Astrocyte (in vitro differentiated cells and primary cell): Measurements from ENCODE around the gene RRBP1. TPM values are rescaled to one million over a fixed set of nuclear protein-coding genes. Genes with fewer than 3 reads are reported as not detected.

Experiments used
- DNase-seq: peaks from one replicate; pipeline ENCODE4 v3.0.0-alpha.2; 2010; ENCODE audit warnings: low read depth
- FAIRE-seq: peaks from 2 replicates; lab custom pipeline; 2011; peaks lifted over from hg19 to GRCh38; lab: Jason Lieb, UNC
- H2AFZ ChIP-seq: 2 replicates; pipeline ENCODE4 v1.6.0; 2012; ENCODE audit warnings: low read depth, low read length, inconsistent platforms
- H3K27ac ChIP-seq: 2 replicates; pipeline ENCODE4 v1.5.1; 2011; ENCODE audit warnings: low read depth, low read length, inconsistent platforms
- H3K27me3 ChIP-seq: 2 replicates; pipeline ENCODE4 v1.6.0; 2011; ENCODE audit warnings: low read length, inconsistent platforms; ENCODE audit not compliant: insufficient read depth
- H3K36me3 ChIP-seq: 2 replicates; pipeline ENCODE4 v1.5.1; 2011; ENCODE audit warnings: low read length, inconsistent platforms; ENCODE audit not compliant: insufficient read depth
- H3K4me1 ChIP-seq: 2 replicates; pipeline ENCODE4 v1.5.1; 2011; ENCODE audit warnings: low read length, inconsistent platforms; ENCODE audit not compliant: insufficient read depth
- H3K4me2 ChIP-seq: 2 replicates; pipeline ENCODE4 v1.6.0; 2012; ENCODE audit warnings: low read length, inconsistent platforms
- H3K4me3 ChIP-seq: 2 replicates; pipeline ENCODE4 v1.5.1; 2011; ENCODE audit warnings: low read depth, mild to moderate bottlenecking, low read length, inconsistent platforms; ENCODE audit not compliant: insufficient read depth
- H3K79me2 ChIP-seq: 2 replicates; pipeline ENCODE4 v1.6.0; 2012; ENCODE audit warnings: mild to moderate bottlenecking, low read length, inconsistent platforms; ENCODE audit not compliant: insufficient read depth
- H3K9ac ChIP-seq: 2 replicates; pipeline ENCODE4 v1.6.0; 2012; ENCODE audit warnings: mild to moderate bottlenecking, low read length, inconsistent platforms
- H3K9me3 ChIP-seq: 2 replicates; pipeline ENCODE4 v1.5.1; 2012; ENCODE audit warnings: low read depth, mild to moderate bottlenecking, low read length, inconsistent platforms; ENCODE audit not compliant: insufficient read depth
- H4K20me1 ChIP-seq: 2 replicates; pipeline ENCODE4 v1.6.0; 2012; ENCODE audit warnings: low read length, inconsistent platforms; ENCODE audit not compliant: insufficient read depth
- H3K27ac Mint-ChIP-seq: one replicate; pipeline ENCODE4 v1.8.0; 2021; ENCODE audit warnings: mild to moderate bottlenecking, mixed read lengths; ENCODE audit not compliant: unreplicated experiment
- H3K27me3 Mint-ChIP-seq: one replicate; pipeline ENCODE4 v1.8.0; 2021; ENCODE audit warnings: low read depth, mixed read lengths; ENCODE audit not compliant: unreplicated experiment
- H3K36me3 Mint-ChIP-seq: one replicate; pipeline ENCODE4 v1.8.0; 2021; ENCODE audit warnings: low read depth, mixed read lengths; ENCODE audit not compliant: unreplicated experiment
- H3K4me1 Mint-ChIP-seq: one replicate; pipeline ENCODE4 v1.8.0; 2021; ENCODE audit warnings: low read depth, mixed read lengths; ENCODE audit not compliant: unreplicated experiment
- H3K4me3 Mint-ChIP-seq: one replicate; pipeline ENCODE4 v1.8.0; 2021; ENCODE audit warnings: mild to moderate bottlenecking, moderate library complexity, mixed read lengths; ENCODE audit not compliant: unreplicated experiment
- H3K9me3 Mint-ChIP-seq: one replicate; pipeline ENCODE4 v1.8.0; 2021; ENCODE audit warnings: mild to moderate bottlenecking, mixed read lengths; ENCODE audit not compliant: unreplicated experiment
- EZH2 ChIP-seq: IDR thresholded peaks from 2 replicates; pipeline ENCODE4 v1.6.1; 2012; ENCODE audit warnings: mild to moderate bottlenecking, low read length, inconsistent platforms; ENCODE audit not compliant: insufficient read depth
- total RNA-seq: library from RNA; stranded (reverse); gene quantifications from 2 replicates; pipeline ENCODE4 v1.2.1, GENCODE V29; 2021
- TF ChIP-seq, protein P1 (sequence below): IDR thresholded peaks from 2 replicates; pipeline ENCODE4 v1.5.1; 2011; ENCODE audit warnings: low read depth, mild to moderate bottlenecking, inconsistent platforms, low read length, moderate library complexity; ENCODE audit not compliant: insufficient read depth

Gene RRBP1
- total RNA-seq, 1 donor from 2014 or later: 347 TPM

GRCh38 chr20:17685168-17685567, 3.1 kb upstream of the RRBP1 start:
- Histone ChIP-seq H3K36me3 (no peaks in the 10 kb centered on the region), H3K27ac (no peak overlapping the region), H4K20me1 (peaks cover 8% of the 10 kb centered on the region), H3K4me3 (no peak overlapping the region), H3K4me2 (no peak overlapping the region), H3K27me3 (peaks cover 32% of the 10 kb centered on the region), H3K4me1 (peaks cover 10% of the 10 kb centered on the region), H3K79me2 (peaks cover 11% of the 10 kb centered on the region), H3K9me3 (peaks cover 10% of the 10 kb centered on the region), H3K9ac (no peak overlapping the region), H2AFZ (no peak overlapping the region)
- Mint-ChIP-seq H3K27me3 (peaks cover 29% of the 10 kb centered on the region), H3K4me3 (no peak overlapping the region), H3K36me3 (no peaks in the 10 kb centered on the region), H3K4me1 (peaks cover 7% of the 10 kb centered on the region), H3K27ac (no peak overlapping the region), H3K9me3 (peaks cover 12% of the 10 kb centered on the region)
- DNase-seq (no peak), FAIRE-seq (no peak)
- TF ChIP-seq, protein P1, sequence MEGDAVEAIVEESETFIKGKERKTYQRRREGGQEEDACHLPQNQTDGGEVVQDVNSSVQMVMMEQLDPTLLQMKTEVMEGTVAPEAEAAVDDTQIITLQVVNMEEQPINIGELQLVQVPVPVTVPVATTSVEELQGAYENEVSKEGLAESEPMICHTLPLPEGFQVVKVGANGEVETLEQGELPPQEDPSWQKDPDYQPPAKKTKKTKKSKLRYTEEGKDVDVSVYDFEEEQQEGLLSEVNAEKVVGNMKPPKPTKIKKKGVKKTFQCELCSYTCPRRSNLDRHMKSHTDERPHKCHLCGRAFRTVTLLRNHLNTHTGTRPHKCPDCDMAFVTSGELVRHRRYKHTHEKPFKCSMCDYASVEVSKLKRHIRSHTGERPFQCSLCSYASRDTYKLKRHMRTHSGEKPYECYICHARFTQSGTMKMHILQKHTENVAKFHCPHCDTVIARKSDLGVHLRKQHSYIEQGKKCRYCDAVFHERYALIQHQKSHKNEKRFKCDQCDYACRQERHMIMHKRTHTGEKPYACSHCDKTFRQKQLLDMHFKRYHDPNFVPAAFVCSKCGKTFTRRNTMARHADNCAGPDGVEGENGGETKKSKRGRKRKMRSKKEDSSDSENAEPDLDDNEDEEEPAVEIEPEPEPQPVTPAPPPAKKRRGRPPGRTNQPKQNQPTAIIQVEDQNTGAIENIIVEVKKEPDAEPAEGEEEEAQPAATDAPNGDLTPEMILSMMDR: no peak
- TF ChIP-seq EZH2: no peak

- H3K4me2 ChIP-seq: no peak overlapping the region
- H3K36me3 ChIP-seq: peaks cover 4% of the 10 kb centered on the region
- DNase-seq (no peak), FAIRE-seq (no peak)
- no peak overlapping the region for H3K27ac ChIP-seq
- no peak overlapping the region for H2AFZ ChIP-seq
- H3K27ac Mint-ChIP-seq: no peak overlapping the region
- peaks cover 10% of the 10 kb centered on the region for H3K9me3 ChIP-seq
- peaks cover 29% of the 10 kb centered on the region for H3K27me3 Mint-ChIP-seq
- peaks cover 17% of the 10 kb centered on the region for H4K20me1 ChIP-seq
- no peak overlapping the region for H3K9ac ChIP-seq
- no peak overlapping the region for H3K4me3 ChIP-seq
- TF ChIP-seq, protein P1: no peak
- no peak for TF ChIP-seq EZH2
- peaks cover 16% of the 10 kb centered on the region for H3K4me1 Mint-ChIP-seq
- H3K4me3 Mint-ChIP-seq: peak overlapping the region; percentile 47
- peaks cover 19% of the 10 kb centered on the region for H3K79me2 ChIP-seq
- H3K4me1 ChIP-seq: peaks cover 18% of the 10 kb centered on the region
- H3K36me3 Mint-ChIP-seq: no peaks in the 10 kb centered on the region
- peaks cover 10% of the 10 kb centered on the region for H3K9me3 Mint-ChIP-seq
- H3K27me3 ChIP-seq: peaks cover 28% of the 10 kb centered on the region
These were observed 2.2 kb upstream of the RRBP1 start for GRCh38 chr20:17684077-17684888.
